ENCODE data around the gene MBP. TPM values are rescaled to one million over a fixed set of nuclear protein-coding genes. Genes with fewer than 3 reads are reported as not detected.
A peak's percentile ranks its signal among the peaks of the same experiment; 100 is the strongest.

The MBP gene
- total and polyA plus RNA-seq, 10 of the 15 experiments (the other 5 are each of a cell fraction or from before 2014, with no cell fraction given) = 12.2 to 67.8 (median 42.1) TPM

- TF ChIP-seq RCOR1 (conservative IDR thresholded peaks at IDR 0.05; ENCODE audit: low read depth, low read length) (no peak), ZBTB11 (CRISPR knock-in tag; IDR thresholded peaks at IDR 0.05) (no peak), BMI1 (IDR thresholded peaks at IDR 0.05; ENCODE audit: borderline replicate concordance) (no peak), MYC (IDR thresholded peaks at IDR 0.05; ENCODE audit: insufficient read depth, insufficient read length, insufficient replicate concordance, low read length, severe bottlenecking) (no peak), NFYA (IDR thresholded peaks at IDR 0.05; ENCODE audit: borderline replicate concordance, low read depth, low read length) (no peak), EGR1 (IDR thresholded peaks at IDR 0.05; ENCODE audit: borderline replicate concordance in 1 of 2, low read depth in 2 of 2, low read length in 2 of 2) (no peak), ZNF622 (IDR thresholded peaks at IDR 0.05) (no peak)
Measured at GRCh38 chr18:77001041-77001440, 131.5 kb downstream of the MBP start (continued).

- in situ Hi-C loops (cut with MboI) = loop anchor here (5.0 to 10.0 kb wide), 2 partner anchors 202 to 654 kb away; no protein-coding TSS in a partner anchor
- ChIA-PET CTCF (interaction anchor here (0.6 to 4.1 kb wide), 63 partner anchors 9 to 648 kb away, joined by 3 to 143 read pairs (median 4); partner anchors contain the start of gene MBP), RAD21 (ENCODE audit: unreplicated experiment) (interaction anchor here (0.6 to 7.6 kb wide), 22 partner anchors 10 to 211 kb away, joined by 3 to 126 read pairs (median 4); no protein-coding TSS in a partner anchor), SMC1A (ENCODE audit: uncharacterized antibody, unreplicated experiment) (interaction anchor here (0.7 to 3.4 kb wide), 31 partner anchors 10 to 315 kb away, joined by 3 to 82 read pairs (median 3); partner anchors contain the start of gene MBP), POLR2A (interaction anchor here (1.1 to 1.2 kb wide), 2 partner anchors 54 to 211 kb away, joined by 3 read pairs; no protein-coding TSS in a partner anchor)
- peak; percentile 69 for ATAC-seq
- 29% methylated on average over 11 of the region's 11 CpGs for WGBS (ENCODE audit: insufficient coverage, insufficient replicate concordance, low lambda C conversion rate, missing lambda C conversion rate)
- no peaks in the 10 kb centered on the region for H3K36me3 ChIP-seq (ENCODE audit: control insufficient read depth in 2 of 2, insufficient read depth in 2 of 2, low read length in 1 of 2)
- intact Hi-C loops (cut with micrococcal nuclease; ENCODE audit: unreplicated experiment) = loop anchor here (1.0 to 5.0 kb wide), 4 partner anchors 54 to 652 kb away; partner anchors contain the start of gene MBP
- FAIRE-seq = peak; percentile 80
- no peak overlapping the region for H3K4me3 ChIP-seq
- no peak for DNase-seq (ENCODE audit: low read depth, low spot score)
- H3K79me2 ChIP-seq (ENCODE audit: control insufficient read depth, insufficient read depth, low read length) = no peaks in the 10 kb centered on the region
- no peak overlapping the region for H3K9ac ChIP-seq (ENCODE audit: control insufficient read depth, insufficient read depth, low read length)
- H3K4me2 ChIP-seq (ENCODE audit: control insufficient read depth, insufficient read depth) = no peak overlapping the region
- peak overlapping the region; percentile 30 for H2AFZ ChIP-seq (ENCODE audit: control insufficient read depth, low read depth, low read length)
- no peaks in the 10 kb centered on the region for H4K20me1 ChIP-seq (ENCODE audit: control insufficient read depth, insufficient read depth)
- no peak overlapping the region for H3K27ac ChIP-seq (ENCODE audit: control insufficient read depth, insufficient read depth)
- H3K4me1 ChIP-seq (ENCODE audit: control insufficient read depth, insufficient read depth, low read length) = no peaks in the 10 kb centered on the region
- no peaks in the 10 kb centered on the region for H3K9me3 ChIP-seq (replicated peaks; ENCODE audit: control insufficient read depth, insufficient read depth, low read length)
- BruUV-seq (replicated peaks) = no TSS peak
- H3K27me3 ChIP-seq (replicated peaks in 1 of 2; ENCODE audit: control insufficient read depth in 2 of 2, insufficient read depth in 2 of 2, low read length in 1 of 2) = no peaks in the 10 kb centered on the region
- TF ChIP-seq IKZF2 (IDR thresholded peaks at IDR 0.05) (peak in 1 of 2 experiments; percentile 49; a peak in 2 of 4 replicates), BACH1 (IDR thresholded peaks at IDR 0.05; ENCODE audit: borderline replicate concordance) (no peak), SMC3 (IDR thresholded peaks at IDR 0.05; ENCODE audit: borderline replicate concordance, low read length) (peak; percentile 98), ZBTB11 (CRISPR knock-in tag; IDR thresholded peaks at IDR 0.05) (no peak), KAT2A (conservative IDR thresholded peaks at IDR 0.05; ENCODE audit: control insufficient read depth, low read depth, low read length) (no peak), YY1 (IDR thresholded peaks at IDR 0.05; ENCODE audit: low read depth, low read length) (peak; percentile 66), KDM1A (IDR thresholded peaks at IDR 0.05; ENCODE audit: borderline replicate concordance) (no peak), STAT3 (IDR thresholded peaks at IDR 0.05; ENCODE audit: low read depth, low read length) (no peak)
Measured at GRCh38 chr18:77000527-77000926, 132.1 kb downstream of the MBP start.

Data from GM12878 (cell line).